ENCODE results near the gene SEMA3B. TPM values are rescaled to one million over a fixed set of nuclear protein-coding genes. Genes with fewer than 3 reads are reported as not detected.

SEMA3B gene
- polyA plus RNA-seq, 1 donor (not counting 4 experiments of a cell fraction or from before 2014, with no cell fraction given): 0.58 TPM

DNA sequence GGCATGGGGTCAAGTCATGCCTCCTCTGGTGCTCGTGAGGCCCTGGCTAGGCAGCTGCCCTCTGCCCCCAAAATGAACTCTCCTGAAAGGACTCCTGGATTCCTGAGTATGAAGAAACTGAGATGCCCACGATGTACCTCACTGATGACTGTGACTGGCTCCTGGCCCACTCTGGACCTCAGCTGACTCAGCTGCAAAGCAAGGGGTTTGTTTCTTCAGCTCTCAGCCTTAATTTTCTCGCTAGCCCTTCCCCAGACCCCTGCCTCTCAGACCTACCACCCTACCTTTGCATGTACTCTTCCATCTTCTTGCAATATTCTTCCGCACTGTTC, 38.2 kb upstream of the SEMA3B start:
- Histone ChIP-seq H3K9me1 (ENCODE audit: control insufficient read depth, extremely low read depth, insufficient read depth, low read length) (no peaks in the 10 kb centered on the region), H3K79me2 (ENCODE audit: control insufficient read depth, insufficient read depth, low read length) (no peaks in the 10 kb centered on the region), H3K27me3 (ENCODE audit: control insufficient read depth, extremely low read depth, insufficient read depth, low read length) (no peaks in the 10 kb centered on the region), H3K9ac (ENCODE audit: control insufficient read depth, extremely low read depth, insufficient read depth, low read length) (no peak overlapping the region), H3K4me2 (ENCODE audit: control insufficient read depth, extremely low read depth, insufficient read depth, low read depth, low read length) (no peak overlapping the region), H3K36me3 (ENCODE audit: control insufficient read depth in 2 of 2, extremely low read depth in 1 of 2, insufficient read depth in 2 of 2, low read length in 2 of 2) (no peaks in the 10 kb centered on the region), H3K9me3 (ENCODE audit: control insufficient read depth, low read depth, low read length) (no peaks in the 10 kb centered on the region), H4K20me1 (ENCODE audit: control insufficient read depth, extremely low read depth, insufficient read depth, low read length) (no peaks in the 10 kb centered on the region), H2AFZ (ENCODE audit: control insufficient read depth, low read length) (no peak overlapping the region), H3K4me1 (ENCODE audit: control insufficient read depth, extremely low read depth, insufficient read depth, low read length) (peaks cover 15% of the 10 kb centered on the region), H3K27ac (ENCODE audit: control insufficient read depth, insufficient read depth, low read length) (no peak overlapping the region), H3K4me3 (ENCODE audit: control insufficient read depth in 2 of 3, extremely low read depth in 1 of 3, insufficient read depth in 2 of 3, low read depth in 1 of 3, low read length in 3 of 3) (no peak overlapping the region)
- TF ChIP-seq EZH2 (IDR thresholded peaks at IDR 0.05; ENCODE audit: low read length): no peak
- TF ChIP-seq CTCF (optimal IDR thresholded peaks at IDR 0.05 in 1 of 3, IDR thresholded peaks at IDR 0.05 in 1 of 3, conservative IDR thresholded peaks at IDR 0.05 in 1 of 3; ENCODE audit: extremely low read depth in 1 of 3, insufficient read depth in 2 of 3, low read length in 3 of 3): no peak
- dilution Hi-C loops (cut with MboI; ENCODE audit: extremely low pct_ligation_motif_present, low sequenced_read_pairs): no loop called here
- DNase-seq (ENCODE audit: low read depth, low spot score): no peak
- FAIRE-seq: no peak

DNA sequence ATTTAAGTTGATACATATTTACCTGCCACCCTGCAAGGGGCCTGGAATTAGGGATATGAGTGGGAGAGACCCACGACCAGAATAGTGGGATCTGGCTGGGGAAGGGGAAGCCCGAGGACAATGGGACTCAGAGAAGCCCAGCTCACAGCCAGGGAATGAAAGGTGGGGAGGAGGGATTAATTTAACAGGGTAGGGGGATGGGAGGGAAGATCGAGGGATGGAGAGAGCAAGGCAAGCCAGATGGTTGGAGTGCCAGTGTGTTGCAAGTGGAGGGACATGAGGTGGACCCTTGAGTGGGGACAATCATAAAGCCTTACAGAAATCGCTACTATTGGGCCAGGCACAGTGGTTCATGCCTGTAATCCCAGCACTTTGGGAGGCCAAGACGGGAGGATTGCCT, 37.4 kb upstream of the SEMA3B start:
- H3K27me3 ChIP-seq (ENCODE audit: control insufficient read depth, extremely low read depth, insufficient read depth, low read length): no peaks in the 10 kb centered on the region
- FAIRE-seq (no peak), DNase-seq (ENCODE audit: low read depth, low spot score) (no peak)
- H4K20me1 ChIP-seq (ENCODE audit: control insufficient read depth, extremely low read depth, insufficient read depth, low read length): no peaks in the 10 kb centered on the region
- no peak overlapping the region for H3K4me2 ChIP-seq (ENCODE audit: control insufficient read depth, extremely low read depth, insufficient read depth, low read depth, low read length)
- H3K9me3 ChIP-seq (ENCODE audit: control insufficient read depth, low read depth, low read length): no peaks in the 10 kb centered on the region
- H3K9ac ChIP-seq (ENCODE audit: control insufficient read depth, extremely low read depth, insufficient read depth, low read length): no peak overlapping the region
- H3K4me1 ChIP-seq (ENCODE audit: control insufficient read depth, extremely low read depth, insufficient read depth, low read length): peaks cover 15% of the 10 kb centered on the region
- TF ChIP-seq EZH2 (IDR thresholded peaks at IDR 0.05; ENCODE audit: low read length): no peak
- TF ChIP-seq CTCF (optimal IDR thresholded peaks at IDR 0.05 in 1 of 3, IDR thresholded peaks at IDR 0.05 in 1 of 3, conservative IDR thresholded peaks at IDR 0.05 in 1 of 3; ENCODE audit: extremely low read depth in 1 of 3, insufficient read depth in 2 of 3, low read length in 3 of 3): no peak
- dilution Hi-C loops (cut with MboI; ENCODE audit: extremely low pct_ligation_motif_present, low sequenced_read_pairs): no loop called here
- no peak overlapping the region for H3K27ac ChIP-seq (ENCODE audit: control insufficient read depth, insufficient read depth, low read length)
- H3K36me3 ChIP-seq (ENCODE audit: control insufficient read depth in 2 of 2, extremely low read depth in 1 of 2, insufficient read depth in 2 of 2, low read length in 2 of 2): no peaks in the 10 kb centered on the region
- H2AFZ ChIP-seq (ENCODE audit: control insufficient read depth, low read length): no peak overlapping the region
- peaks cover 5% of the 10 kb centered on the region for H3K79me2 ChIP-seq (ENCODE audit: control insufficient read depth, insufficient read depth, low read length)
- no peaks in the 10 kb centered on the region for H3K9me1 ChIP-seq (ENCODE audit: control insufficient read depth, extremely low read depth, insufficient read depth, low read length)
- no peak overlapping the region for H3K4me3 ChIP-seq (ENCODE audit: control insufficient read depth in 2 of 3, extremely low read depth in 1 of 3, insufficient read depth in 2 of 3, low read depth in 1 of 3, low read length in 3 of 3)

Data from keratinocyte (primary cell).